Pons (tissue), 1 donor: Measurements from ENCODE around the gene MOGAT1.
A peak's percentile ranks its signal among the peaks of the same experiment; 100 is the strongest.
"Not testable (repeated sequence)": the region's sequence is repeated elsewhere in the genome, so short reads cannot be mapped to it uniquely, and the experiment has no call there.

ENCODE experiments used
- DNase-seq: peaks from one replicate; pipeline ENCODE4 v3.0.0-alpha.2; 2016; ENCODE audit warnings: low spot score

Gene MOGAT1

DNA sequence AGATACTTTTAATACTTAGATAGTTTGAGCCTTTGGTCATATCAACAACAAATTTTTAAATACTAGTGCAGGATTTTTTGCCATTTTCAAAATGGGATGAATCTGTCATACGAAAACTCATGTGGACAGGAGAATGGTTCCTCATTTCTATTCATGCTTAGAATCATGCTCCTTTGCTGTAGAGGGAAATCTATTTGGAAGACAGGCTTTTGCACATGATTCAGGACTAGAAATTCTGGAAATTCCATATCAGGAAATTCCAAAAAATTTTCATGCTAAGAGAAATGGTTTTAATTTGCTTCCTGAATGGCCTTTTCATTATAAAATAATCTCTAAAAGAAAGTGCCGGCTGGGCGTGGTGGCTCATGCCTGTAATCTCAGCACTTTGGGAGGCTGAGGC is 39.3 kb downstream of the MOGAT1 start:
- DNase-seq, result no peak

DNA sequence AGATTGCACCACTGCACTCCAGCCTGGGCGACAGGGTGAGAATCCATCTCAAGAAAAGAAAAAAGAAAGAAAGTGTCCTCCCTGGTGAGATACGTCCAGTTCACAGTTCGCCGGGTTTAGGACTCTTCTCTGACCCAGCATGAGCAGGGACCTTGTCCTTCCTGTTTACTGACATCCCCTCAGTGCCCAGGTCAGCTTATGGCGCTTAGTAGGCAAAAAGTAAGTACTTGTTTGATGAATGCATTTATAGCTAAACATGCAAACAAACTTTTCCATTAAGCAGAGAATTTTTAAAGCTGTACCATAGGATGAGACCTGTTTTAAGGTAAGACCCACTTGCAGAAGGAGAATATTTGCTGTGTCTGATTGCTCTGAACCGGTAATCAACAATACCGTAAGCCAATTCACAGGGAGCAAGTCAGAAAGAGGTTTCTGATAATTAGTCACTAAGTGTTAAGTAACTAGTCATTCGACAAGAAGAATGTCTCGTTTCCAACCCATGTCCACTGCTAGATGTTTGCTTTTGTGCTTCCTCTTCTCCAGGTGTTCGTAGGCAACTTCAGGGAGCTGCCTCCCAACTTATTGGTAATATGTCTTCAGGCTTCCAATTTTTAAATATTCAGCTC is 40.0 kb downstream of the MOGAT1 start:
- DNase-seq, result no peak

DNA sequence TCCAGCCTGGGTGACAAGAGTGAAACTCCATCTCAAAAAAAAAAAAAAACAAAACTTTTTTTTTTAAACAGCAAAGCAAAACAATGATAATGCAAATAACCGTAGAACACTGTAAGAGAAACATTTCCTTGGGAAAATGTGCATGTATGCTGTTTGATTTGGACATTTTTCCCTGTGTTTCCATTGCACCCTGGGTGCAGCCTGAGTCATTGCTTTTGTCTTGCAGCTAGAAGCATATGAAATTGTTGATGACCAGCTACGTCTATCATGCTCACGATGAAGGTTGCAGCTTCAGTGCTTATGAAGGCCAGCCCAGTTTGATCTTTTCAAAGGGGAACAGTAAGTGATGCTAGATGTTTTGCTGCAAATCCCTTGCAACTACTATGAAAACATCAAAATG is 41.5 kb downstream of the MOGAT1 start:
- no peak for DNase-seq

DNA sequence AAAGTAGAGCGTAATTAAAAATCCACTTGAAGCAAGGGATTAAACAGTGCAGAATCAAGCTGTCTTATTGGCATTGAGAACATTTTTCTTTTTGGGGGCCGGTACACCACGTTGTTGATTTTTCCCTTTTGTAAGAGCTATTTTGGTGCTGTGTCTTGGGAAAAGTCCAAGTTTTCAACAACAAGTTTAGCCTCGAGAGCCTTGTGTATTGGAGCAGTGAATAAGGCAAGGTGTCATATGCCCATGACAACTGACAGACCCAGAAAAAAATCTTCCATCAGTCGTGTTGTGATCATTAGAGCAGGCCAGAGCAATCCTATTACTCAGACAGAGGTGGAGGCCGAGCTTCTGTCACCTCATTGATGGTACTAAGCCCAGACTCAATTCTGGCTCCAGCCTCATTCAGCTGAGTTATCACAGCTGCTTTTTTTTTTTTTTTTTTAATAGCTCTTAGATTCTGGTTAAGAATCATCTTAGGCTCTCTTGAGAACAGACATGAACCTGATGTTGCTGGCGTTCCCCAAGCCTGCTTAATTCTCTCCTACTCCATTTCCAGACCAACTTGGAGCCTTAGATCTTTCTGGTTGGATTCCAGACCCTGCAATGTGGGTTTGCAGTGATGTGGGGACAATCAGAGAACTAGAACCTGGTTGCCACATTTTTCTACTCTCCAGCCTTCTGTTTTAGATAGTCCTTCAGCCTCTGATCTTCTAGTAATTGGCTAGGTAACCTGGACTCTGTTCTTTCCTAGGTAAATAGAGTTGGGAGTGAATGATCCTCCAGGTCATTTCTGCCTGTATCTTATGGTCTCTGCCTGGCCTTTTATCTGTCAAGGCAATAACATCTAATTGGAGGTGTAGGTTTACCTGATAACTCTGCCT is 43.1 kb downstream of the MOGAT1 start:
- no peak for DNase-seq

DNA sequence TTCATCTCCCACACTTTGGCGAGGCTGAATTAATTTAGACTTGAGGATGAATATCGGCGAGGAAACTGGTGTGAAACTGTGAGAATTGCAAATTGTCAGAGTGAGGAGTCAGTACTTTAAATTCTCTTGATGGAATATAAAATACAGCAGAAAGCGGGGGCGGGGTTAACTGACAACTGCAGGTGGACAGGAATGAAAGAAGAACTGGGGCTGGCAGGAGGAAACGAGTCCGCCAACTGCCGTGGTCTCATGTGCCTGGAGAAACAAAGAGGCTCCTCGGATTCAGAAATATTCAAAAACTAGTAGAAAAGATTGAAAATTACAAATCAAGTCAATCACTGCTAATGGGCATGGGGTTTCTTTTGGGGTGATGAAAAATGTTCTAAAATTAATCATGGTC is 44.3 kb downstream of the MOGAT1 start:
- no peak for DNase-seq

DNA sequence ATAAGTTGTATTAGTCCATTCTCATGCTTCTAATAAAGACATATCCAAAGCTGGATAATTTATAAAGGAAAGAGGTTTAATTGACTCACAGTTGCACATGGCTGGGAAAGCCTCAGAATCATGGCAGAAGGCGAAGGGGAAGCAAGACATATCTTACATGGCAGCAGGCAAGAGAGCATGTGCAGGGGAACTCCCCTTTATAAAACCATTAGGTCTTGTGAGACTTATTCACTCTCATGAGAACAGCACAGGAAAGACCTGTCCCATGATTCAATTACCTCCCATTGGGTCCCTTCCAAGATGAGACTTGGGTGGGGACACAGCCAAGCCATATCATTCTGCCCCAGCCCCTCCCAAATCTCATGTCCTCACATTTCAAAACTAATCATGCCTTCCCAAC is 48.3 kb downstream of the MOGAT1 start:
- not testable (repeated sequence) for DNase-seq

DNA sequence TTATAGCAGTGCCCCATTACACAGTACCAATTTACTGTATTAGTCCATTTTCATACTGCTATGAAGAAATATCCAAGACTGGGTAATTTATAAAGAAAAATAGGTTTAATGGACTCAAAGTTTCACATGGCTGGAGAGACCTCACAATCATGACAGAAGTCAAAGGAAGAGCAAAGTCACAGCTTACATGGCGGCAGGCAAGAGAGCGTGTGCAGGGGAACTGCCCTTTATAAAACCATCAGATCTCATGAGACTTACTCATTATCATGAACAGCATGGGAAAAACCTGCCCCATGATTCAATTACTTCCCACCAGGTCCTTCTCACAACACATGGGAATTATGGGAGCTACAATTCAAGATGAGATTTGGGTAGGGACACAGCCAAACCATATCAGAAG is 50.1 kb downstream of the MOGAT1 start:
- DNase-seq, result not testable (repeated sequence)

DNA sequence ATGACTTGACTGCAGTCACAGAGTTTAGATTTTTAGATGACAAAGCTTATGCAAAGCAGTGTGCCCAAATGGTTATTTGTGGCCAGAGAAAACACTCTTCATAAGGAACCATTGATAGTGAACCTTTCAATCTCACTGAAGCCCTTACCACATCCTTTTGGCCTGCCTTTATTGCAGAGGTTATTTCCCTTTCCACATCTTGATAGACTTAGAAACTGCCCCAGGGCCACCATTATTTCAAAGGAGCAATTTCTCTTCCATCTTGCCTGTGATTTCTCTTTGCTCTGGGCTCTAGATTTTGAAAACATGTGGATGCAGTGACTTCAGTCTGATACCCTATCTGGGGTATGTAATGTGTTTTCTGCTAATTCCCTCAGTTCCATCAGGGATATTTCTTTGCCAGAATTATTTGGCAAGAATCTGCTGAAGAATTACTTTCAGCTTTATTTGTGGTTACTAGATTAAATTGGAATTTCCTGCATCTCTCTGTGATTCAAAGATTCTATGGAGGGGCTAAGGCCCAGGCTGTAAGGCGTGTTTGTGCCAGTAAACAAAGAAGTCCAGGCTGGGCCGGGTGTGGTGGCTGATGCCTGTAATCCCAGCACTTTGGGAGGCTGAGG is 51.0 kb downstream of the MOGAT1 start:
- no peak for DNase-seq

DNA sequence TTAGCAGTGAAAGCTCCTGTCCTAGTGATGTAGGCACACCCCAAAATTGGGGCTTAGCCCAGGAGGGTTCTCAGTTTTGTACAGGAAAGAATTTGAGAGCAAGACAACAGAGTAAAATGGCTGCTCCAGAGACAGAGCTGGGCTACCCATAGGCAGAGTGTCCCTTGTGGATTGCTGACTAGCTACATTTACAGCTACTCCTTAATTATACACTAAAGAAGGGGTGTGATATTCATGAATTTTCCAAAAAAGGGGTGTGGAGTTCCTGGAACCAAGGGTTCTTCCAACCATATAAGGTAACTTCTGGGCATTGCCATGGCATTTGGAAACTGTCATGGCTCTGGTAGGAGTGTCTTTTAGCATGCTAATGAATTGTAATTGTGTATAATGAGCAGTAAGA is 52.8 kb downstream of the MOGAT1 start:
- DNase-seq, result no peak

DNA sequence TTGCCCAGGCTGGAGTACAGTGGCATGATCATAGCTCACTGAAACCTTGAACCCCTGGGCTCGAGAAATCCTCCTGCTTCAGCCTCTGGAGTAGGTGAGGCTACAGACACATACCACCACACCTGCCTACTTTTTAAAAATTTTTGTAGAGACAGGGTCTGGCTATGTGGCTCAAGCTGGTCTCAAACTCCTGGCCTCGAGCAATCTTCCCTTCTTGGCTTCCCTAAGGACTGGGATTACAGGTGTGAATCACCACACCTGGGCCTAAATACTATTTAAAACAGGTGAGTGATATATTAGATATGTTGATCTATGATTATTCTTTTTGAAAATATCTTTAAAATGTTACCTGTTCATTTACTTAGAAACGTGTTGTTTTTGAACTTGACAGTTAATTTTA is 57.2 kb downstream of the MOGAT1 start:
- DNase-seq, result no peak

DNA sequence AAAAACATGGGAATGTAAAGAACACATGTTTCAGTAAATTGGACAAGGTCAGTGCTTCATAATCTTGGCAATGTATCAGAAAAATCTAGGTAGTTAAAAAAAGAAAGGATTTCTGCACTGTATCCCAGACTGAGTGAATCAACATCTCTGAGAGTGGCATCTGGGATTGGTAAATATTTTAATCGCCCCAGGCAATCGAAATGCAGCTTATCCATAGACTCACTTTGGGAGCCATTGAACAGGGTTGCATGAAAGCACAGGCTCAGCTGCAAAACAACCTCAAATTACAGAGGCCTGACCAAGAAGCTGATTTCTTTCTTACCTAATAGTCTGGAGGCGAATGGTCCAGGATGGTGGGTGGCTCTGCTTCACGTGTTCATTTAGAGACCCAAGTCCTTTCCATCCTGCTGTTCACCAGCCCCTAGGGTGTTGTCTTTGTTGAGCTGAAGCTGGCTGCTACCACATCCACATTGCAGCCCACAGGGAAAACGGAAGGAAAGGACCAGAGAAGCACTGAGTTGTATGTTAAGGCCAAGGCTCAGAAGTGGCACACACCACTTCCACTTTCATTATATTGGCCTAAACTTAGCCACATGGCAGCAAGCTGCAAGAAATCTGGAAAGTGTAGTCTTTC is 59.0 kb downstream of the MOGAT1 start:
- DNase-seq, result peak; percentile 58

DNA sequence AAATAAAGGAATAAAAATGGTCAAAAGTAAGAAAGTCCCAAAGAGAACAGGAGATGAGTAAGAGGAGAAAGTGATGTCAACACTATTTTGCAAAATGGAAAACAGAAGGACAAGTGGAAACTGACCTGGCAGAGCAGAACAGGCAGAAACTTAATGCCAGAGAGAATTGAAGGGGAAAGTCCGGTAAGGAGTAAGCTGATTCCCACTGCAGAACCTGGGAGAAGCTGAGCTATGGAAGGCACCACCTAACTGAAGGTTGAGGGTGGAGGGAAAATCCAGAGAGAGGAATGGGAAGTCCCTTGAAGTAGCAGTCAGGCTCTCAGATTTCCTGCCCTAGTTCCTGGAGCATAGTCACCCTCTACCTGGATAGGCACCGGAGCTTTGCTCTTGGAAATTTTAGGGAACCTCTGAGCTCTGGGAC is 59.8 kb downstream of the MOGAT1 start:
- DNase-seq, result no peak

DNA sequence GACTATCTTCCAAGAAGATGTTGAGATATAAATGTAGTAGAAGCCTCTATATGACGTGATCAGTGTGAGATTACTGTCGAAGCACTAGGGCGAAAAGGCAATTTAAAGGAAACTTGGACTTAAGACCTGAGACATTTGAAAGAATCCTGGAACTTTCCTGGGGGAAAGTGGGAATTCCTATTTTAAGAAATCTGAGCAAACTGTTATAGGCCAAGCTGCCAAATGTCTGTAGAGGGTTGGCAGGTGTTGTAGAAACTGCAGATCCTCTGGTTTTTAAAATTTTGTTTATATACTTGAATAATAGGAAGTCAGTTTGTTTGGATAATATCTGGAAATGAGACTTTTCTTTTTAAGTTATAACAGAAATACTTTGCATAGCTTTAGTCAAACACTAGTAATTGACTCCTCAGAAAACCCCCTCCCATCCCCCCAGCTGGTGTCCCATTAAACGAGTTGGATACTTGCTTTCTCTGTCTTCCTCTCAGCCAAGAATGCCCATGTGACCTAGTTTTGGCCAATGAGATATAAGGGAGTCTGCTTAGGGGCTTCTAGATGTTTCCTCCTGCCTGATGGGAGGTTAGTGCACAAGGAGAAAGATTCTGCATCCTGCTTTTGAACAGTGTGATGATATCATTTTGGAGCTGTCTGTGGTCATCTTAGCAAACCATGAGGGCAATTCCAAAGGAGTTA is 61.2 kb downstream of the MOGAT1 start:
- DNase-seq, result peak; percentile 12

DNA sequence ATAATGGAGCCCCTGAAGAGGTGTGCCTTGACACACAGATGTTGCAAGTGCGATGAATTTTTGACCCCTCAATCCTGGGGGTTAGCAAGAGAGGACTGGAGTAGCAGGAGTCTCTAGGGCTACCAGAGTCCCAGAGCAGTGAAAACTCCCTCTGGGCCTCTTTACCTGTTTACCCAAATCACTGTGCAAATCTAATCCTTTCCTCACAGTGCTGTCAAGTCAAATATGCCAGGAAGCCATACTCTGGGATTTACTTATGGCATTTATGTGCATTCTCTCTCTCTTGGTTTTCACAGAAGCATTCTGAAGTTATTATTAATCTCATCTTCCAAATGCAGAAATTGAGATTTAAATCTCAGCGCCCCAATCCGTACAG is 62.0 kb downstream of the MOGAT1 start:
- DNase-seq, result no peak

DNA sequence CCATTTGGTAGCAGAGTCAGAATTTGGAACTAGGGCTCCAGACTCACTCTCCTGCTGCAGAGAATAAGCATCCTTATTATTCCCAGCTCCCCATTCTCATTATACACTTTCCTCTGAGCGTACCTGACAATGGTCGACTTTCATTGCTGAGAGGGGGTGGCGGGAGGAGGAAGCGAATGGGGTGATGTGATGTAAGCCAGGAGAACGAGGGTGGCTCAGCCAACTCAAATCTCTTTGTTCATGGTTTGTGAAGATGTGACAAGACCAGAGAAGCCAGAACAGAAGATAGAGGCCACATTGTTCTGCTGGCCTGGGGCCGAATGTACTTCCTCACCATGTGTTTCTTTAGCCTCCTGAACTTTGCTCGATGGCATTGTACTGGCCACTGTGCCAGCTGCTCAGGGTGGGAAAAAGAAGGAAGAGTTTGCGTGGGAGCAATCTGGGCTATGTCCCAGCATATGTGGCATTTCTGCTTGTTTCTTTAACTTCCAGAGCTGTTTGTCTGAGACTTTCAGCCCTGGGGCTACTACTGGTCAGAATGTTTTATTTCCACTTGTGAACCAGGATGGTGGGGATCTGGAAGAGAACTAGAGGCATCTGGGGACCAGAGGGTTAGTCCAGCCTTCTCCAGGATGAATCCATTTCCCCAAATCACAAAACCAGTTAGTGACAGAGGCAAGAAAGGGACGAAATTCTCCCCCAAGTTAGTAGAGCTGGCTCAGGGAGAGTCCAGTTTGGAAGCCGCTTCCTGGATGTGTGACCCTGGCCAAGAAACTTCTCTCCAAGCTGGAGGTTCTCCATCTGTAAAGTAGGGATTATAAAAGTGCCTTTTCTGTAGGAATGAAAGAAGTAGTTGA is 62.6 kb downstream of the MOGAT1 start:
- DNase-seq, result peak; percentile 75

DNA sequence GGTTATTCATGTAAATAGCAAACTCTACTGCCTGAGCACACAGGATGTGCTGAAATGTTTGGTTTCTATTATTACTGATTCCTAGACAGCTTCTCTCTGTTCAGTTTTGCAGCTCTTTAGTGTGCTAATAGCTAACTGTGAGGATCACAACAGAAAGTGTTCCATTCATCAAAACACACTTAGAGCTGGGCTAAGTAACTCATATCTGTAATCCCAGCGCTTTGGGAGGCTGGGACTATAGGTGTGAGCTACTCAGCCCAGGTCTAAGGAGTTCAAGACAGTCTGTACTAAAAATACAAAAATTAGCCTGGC is 63.2 kb downstream of the MOGAT1 start:
- DNase-seq, result no peak

DNA sequence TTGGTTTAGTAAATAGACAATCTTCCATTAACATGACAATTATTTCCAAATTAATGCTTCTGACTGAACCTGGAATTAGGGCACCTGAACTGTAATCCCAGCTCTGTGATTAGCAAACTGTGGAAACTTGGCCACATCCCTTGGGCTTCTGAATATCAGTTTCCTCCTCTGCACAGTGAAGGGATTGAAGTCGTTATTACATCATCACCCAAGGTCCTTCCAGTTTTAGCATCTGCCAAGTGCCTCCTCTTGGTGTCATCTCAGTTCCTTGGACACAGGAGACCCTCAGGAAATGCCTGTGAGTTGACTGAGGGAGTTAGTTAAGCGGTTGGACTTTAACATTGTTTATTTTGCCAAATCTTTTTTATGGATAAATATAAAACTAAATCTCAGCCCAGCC is 64.8 kb downstream of the MOGAT1 start:
- DNase-seq, result no peak

DNA sequence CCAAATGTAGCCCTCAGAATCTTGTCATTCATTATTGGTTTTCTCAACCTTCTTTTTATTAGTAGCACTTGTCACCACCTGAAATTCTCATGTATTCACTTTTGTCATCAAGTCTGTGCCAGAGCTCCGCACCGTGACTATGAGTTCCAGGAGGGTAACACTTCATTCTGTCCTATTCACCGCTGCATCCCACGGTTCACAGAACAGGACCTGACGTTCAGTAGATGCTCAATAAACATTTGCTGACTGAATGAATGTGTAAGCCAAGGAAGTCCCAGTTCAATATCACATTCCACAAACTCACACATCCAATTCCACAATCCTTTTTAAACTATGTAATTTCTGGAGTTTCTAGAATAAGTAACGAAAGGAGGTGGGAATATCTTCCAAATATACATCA is 65.5 kb downstream of the MOGAT1 start:
- no peak for DNase-seq

DNA sequence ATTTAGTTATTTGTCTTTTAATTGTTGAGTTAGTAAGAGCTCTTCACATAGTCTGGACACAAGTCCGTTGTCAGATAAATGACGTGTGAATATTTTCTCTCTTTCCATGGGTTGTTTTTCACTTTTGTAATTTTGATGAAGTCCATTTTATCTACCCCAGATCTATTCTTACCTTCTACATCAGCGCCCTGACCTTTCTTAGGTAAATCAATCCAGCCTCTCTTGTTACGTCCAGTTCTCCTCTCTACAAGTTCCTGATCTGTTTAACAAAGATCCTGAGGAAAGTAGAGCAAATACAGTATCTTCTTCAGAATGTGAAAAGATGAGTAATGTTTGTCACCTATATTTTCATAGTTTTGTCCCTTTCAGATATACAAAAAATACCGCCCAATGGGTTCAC is 66.9 kb downstream of the MOGAT1 start:
- DNase-seq, result no peak

DNA sequence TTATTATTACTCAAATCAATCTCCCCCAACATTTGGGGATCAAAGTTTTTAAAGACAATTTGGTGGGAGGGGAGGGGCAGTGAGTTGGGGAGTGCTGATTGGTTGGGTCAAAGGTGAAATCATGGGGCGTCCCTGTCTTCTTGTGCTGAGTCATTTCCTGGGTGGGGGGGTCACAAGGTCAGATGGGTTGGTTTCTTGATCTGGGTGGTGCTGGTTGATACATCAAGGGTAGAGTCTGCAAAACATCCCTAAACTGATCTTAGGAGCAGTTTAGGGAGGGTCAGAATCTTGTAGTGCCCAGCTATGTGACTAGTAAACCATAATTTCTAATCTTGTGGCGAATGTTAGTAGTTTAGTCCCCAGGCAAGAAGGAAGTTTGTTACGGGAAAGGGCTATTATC is 67.4 kb downstream of the MOGAT1 start:
- no peak for DNase-seq

DNA sequence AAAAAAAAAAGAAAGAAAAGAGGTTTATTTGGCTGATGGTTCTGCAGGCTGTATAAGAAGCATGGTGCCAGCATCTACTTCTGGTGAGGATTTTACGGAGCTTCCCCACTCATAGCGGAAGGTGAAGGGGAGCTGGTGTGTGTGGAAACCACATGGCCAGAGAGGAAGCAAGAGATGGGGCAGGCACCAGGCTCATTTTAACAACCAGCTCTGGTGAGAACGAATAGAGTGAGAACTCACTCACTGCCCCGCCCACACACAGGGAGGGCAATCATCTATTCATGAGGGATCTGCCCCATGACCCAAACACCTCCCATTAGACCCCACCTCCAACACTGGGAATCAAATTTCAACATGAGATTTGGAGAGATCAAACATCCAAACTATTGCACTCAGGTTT is 68.5 kb downstream of the MOGAT1 start:
- no peak for DNase-seq
